ENCODE measurements around the gene SPATA4. TPM values are rescaled to one million over a fixed set of nuclear protein-coding genes. Genes with fewer than 3 reads are reported as not detected.

SPATA4 gene
- 0.09 TPM in 2 replicates for total RNA-seq

GRCh38 chr4:176195184-176195978, at the start of gene SPATA4:
SPATA4 (minus strand) TSS chr4:176195585; CDS start chr4:176195562, 23 bp downstream.

Other genes with a start within 250 kb of the SPATA4 start
- gene WDR17, start 129.7 kb downstream of the SPATA4 start, total RNA-seq = under 0.01 and 0.09 TPM in 2 replicates
- gene ASB5, start 73.6 kb upstream of the SPATA4 start, total RNA-seq = 0.28 TPM in 1 of 2 replicates, not detected in the other
- gene SPCS3, start 124.4 kb upstream of the SPATA4 start, total RNA-seq = 109 and 116 TPM in 2 replicates